ENCODE results near the gene SLC47A1.

SLC47A1 gene

DNA sequence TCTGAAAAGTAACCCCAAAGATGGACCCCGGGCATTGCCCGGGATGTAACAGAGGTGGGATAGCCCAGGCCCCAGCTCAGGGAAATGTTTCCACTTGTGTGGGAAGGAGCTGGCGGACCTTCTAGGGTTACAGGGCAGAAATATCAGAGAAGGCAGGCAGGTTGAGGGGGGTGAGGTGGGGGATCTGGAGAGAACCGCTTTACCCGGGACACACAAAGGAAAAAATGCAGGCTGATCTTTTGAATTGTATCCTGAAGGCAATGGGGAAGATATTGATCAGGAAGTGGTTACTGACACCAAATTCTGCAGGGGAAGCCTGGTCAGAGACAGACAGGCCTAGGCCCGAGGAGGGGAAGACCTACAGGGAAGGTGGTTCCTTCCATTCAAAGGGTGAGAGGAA, 3.5 kb downstream of the SLC47A1 start:
- peaks cover 20% of the 10 kb centered on the region for H3K27me3 ChIP-seq (ENCODE audit: insufficient read depth, low read length)
- no peak overlapping the region for H2BK120ac ChIP-seq (ENCODE audit: insufficient read depth, low read length, poor library complexity)
- no peaks in the 10 kb centered on the region for H3K79me1 ChIP-seq (ENCODE audit: low read length)
- H2AK5ac ChIP-seq (ENCODE audit: low read length), result no peak overlapping the region
- no peak overlapping the region for H2BK12ac ChIP-seq (ENCODE audit: low read length)
- DNase-seq, result no peak
- H3K36me3 ChIP-seq (ENCODE audit: control insufficient read depth in 1 of 2, insufficient read depth in 2 of 2, low read length in 2 of 2), result no peaks in the 10 kb centered on the region
- no peak overlapping the region for H4K12ac ChIP-seq (ENCODE audit: low read depth, low read length)
- H3K4me2 ChIP-seq (ENCODE audit: low read length), result no peak overlapping the region
- no peak overlapping the region for H3K9ac ChIP-seq (ENCODE audit: low read length)
- no peak overlapping the region for H3K27ac ChIP-seq (ENCODE audit: low read depth, low read length)
- H3K4me3 ChIP-seq (ENCODE audit: low read depth, low read length), result no peak overlapping the region
- no peaks in the 10 kb centered on the region for H3K79me2 ChIP-seq (ENCODE audit: control insufficient read depth, insufficient read depth, low read length, poor library complexity)
- no peak overlapping the region for H4K91ac ChIP-seq (ENCODE audit: low read depth, low read length)
- H3K14ac ChIP-seq (ENCODE audit: low read length), result no peak overlapping the region
- no peak overlapping the region for H2AFZ ChIP-seq (ENCODE audit: insufficient read depth, low read length, poor library complexity)
- H3K23ac ChIP-seq (ENCODE audit: low read length), result no peak overlapping the region
- no peak overlapping the region for H3K4ac ChIP-seq (ENCODE audit: low read depth, low read length)
- H3K9me3 ChIP-seq (ENCODE audit: insufficient read depth, low read depth, low read length), result no peaks in the 10 kb centered on the region
- no peak overlapping the region for H2BK5ac ChIP-seq (ENCODE audit: low read depth, low read length, poor library complexity)
- no peak overlapping the region for H4K8ac ChIP-seq (ENCODE audit: low read depth, low read length)
- peaks cover 0 to 7% of the 10 kb centered on the region in 2 experiments for H3K4me1 ChIP-seq (ENCODE audit: control insufficient read depth in 1 of 2, insufficient read depth in 2 of 2, low read length in 2 of 2)
- no CpG with 5 or more reads among the region's 6 CpGs for WGBS (ENCODE audit: extremely low coverage, insufficient coverage, insufficient read length)
- H3K18ac ChIP-seq (ENCODE audit: low read length), result no peak overlapping the region

DNA sequence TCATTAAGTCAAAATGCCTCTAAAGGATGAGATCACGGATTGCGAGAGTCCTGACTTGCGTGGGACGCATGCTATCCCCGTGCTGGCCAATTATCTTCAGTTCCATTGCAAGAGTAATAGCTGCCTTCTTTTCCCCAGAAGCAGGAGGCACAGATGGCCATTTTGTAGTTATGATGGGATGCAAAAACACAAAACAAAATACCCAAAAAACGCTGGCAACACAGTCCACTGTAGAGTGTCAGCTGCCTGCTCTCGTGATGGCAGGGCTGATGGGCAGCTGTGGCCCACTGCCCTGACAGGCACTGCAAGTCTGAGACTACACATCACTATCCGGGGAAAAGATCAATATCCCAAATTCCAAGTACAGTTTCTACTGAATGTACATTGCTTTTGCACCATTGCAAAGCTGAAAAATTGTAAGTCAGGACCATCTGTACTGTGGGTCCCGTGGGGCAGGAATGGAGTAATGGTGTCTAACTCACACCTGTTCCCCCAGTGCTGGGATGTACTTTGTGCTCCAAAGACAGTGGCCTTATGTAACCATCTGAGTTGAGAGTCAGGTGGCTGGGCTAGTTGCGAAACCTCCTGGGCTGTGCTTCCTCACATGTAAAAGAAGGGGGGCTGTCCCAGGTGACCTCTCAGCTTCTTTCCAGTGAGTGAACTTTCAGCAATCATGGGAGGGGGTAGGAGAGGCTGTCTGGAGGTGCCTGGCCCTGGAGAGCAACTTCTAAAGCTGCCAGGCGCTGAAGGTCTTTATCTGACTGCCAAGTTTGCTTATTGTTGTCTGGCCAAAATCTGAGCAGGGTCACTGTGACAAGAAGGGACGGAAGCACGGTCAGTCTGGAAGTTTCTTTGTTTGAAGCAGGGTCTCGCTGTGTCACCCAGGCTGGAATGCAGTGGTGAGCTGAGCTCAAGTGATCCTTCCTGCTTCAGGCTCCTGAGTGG, 4.7 kb downstream of the SLC47A1 start:
- Histone ChIP-seq H2BK120ac (ENCODE audit: insufficient read depth, low read length, poor library complexity) (no peak overlapping the region), H4K12ac (ENCODE audit: low read depth, low read length) (no peak overlapping the region), H2AK5ac (ENCODE audit: low read length) (no peak overlapping the region), H3K36me3 (ENCODE audit: control insufficient read depth in 1 of 2, insufficient read depth in 2 of 2, low read length in 2 of 2) (no peaks in the 10 kb centered on the region), H3K4me3 (ENCODE audit: low read depth, low read length) (no peak overlapping the region), H3K79me2 (ENCODE audit: control insufficient read depth, insufficient read depth, low read length, poor library complexity) (no peaks in the 10 kb centered on the region), H2BK12ac (ENCODE audit: low read length) (no peak overlapping the region), H3K9me3 (ENCODE audit: insufficient read depth, low read depth, low read length) (no peaks in the 10 kb centered on the region), H2AFZ (ENCODE audit: insufficient read depth, low read length, poor library complexity) (no peak overlapping the region), H3K4ac (ENCODE audit: low read depth, low read length) (no peak overlapping the region), H3K4me2 (ENCODE audit: low read length) (no peak overlapping the region), H3K23ac (ENCODE audit: low read length) (no peak overlapping the region), H3K79me1 (ENCODE audit: low read length) (no peaks in the 10 kb centered on the region), H4K91ac (ENCODE audit: low read depth, low read length) (no peak overlapping the region), H2BK5ac (ENCODE audit: low read depth, low read length, poor library complexity) (no peak overlapping the region), H3K9ac (ENCODE audit: low read length) (no peak overlapping the region), H4K8ac (ENCODE audit: low read depth, low read length) (no peak overlapping the region), H3K4me1 (ENCODE audit: control insufficient read depth in 1 of 2, insufficient read depth in 2 of 2, low read length in 2 of 2) (peaks cover 0 to 7% of the 10 kb centered on the region in 2 experiments), H3K27ac (ENCODE audit: low read depth, low read length) (no peak overlapping the region), H3K14ac (ENCODE audit: low read length) (no peak overlapping the region), H3K27me3 (ENCODE audit: insufficient read depth, low read length) (peaks cover 15% of the 10 kb centered on the region), H3K18ac (ENCODE audit: low read length) (no peak overlapping the region)
- no CpG with 5 or more reads among the region's 14 CpGs for WGBS (ENCODE audit: extremely low coverage, insufficient coverage, insufficient read length)
- no peak for DNase-seq

DNA sequence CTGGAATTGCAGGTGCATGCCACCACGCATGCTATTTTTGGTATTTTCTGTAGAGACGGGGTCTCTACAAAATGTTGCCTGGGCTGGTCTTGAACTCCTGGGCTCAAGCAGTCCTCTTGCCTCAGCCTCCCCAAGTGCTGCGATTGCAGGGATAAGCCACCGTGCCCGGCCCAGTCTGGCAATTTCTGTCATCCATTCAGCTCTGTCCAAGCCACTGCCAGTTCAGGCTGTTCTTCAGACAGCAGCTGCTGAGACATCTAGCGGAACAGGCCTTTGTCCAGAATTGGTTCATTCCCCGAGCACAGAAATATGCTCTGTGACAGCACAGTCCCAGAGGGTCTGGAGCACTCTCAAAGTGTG, 5.4 kb downstream of the SLC47A1 start:
- no peak overlapping the region for H4K8ac ChIP-seq (ENCODE audit: low read depth, low read length)
- no peak overlapping the region for H4K12ac ChIP-seq (ENCODE audit: low read depth, low read length)
- no peak overlapping the region for H3K27ac ChIP-seq (ENCODE audit: low read depth, low read length)
- H3K23ac ChIP-seq (ENCODE audit: low read length), result no peak overlapping the region
- no peak overlapping the region for H3K18ac ChIP-seq (ENCODE audit: low read length)
- no peak for DNase-seq
- no peaks in the 10 kb centered on the region for H3K79me2 ChIP-seq (ENCODE audit: control insufficient read depth, insufficient read depth, low read length, poor library complexity)
- H3K27me3 ChIP-seq (ENCODE audit: insufficient read depth, low read length), result peaks cover 9% of the 10 kb centered on the region
- H4K91ac ChIP-seq (ENCODE audit: low read depth, low read length), result no peak overlapping the region
- no peak overlapping the region for H3K14ac ChIP-seq (ENCODE audit: low read length)
- H2BK12ac ChIP-seq (ENCODE audit: low read length), result no peak overlapping the region
- no peak overlapping the region for H2BK5ac ChIP-seq (ENCODE audit: low read depth, low read length, poor library complexity)
- no peaks in the 10 kb centered on the region for H3K9me3 ChIP-seq (ENCODE audit: insufficient read depth, low read depth, low read length)
- H3K79me1 ChIP-seq (ENCODE audit: low read length), result no peaks in the 10 kb centered on the region
- H2AK5ac ChIP-seq (ENCODE audit: low read length), result no peak overlapping the region
- H3K4ac ChIP-seq (ENCODE audit: low read depth, low read length), result no peak overlapping the region
- H3K4me2 ChIP-seq (ENCODE audit: low read length), result no peak overlapping the region
- no peaks in the 10 kb centered on the region for H3K36me3 ChIP-seq (ENCODE audit: control insufficient read depth in 1 of 2, insufficient read depth in 2 of 2, low read length in 2 of 2)
- H3K4me1 ChIP-seq (ENCODE audit: control insufficient read depth in 1 of 2, insufficient read depth in 2 of 2, low read length in 2 of 2), result peaks cover 0 to 3% of the 10 kb centered on the region in 2 experiments
- WGBS (ENCODE audit: extremely low coverage, insufficient coverage, insufficient read length), result no CpG with 5 or more reads among the region's 7 CpGs
- H2BK120ac ChIP-seq (ENCODE audit: insufficient read depth, low read length, poor library complexity), result no peak overlapping the region
- no peak overlapping the region for H3K4me3 ChIP-seq (ENCODE audit: low read depth, low read length)
- no peak overlapping the region for H2AFZ ChIP-seq (ENCODE audit: insufficient read depth, low read length, poor library complexity)
- H3K9ac ChIP-seq (ENCODE audit: low read length), result no peak overlapping the region

DNA sequence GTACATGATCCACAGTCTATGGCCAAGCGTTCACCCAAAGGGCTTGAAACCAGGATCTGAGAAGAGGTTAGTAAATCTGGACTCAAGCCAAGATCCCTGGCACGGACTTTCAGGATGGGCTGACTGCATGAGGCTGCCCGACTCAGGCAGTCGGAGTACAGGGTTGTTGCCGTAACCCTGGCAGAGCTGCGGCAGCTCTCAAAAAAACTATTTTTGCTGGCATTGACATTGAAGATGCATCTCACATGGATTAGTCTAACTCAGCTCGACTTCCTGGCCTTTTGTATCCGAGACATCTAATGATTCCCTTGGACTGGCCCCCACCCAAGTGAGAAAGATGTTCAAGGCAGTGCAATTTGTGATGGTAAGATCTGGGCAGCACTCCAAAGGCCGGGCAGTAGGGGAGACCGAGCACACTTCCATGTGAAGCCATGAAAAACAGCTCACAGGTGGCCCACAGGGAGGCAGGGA, 6.2 kb downstream of the SLC47A1 start:
- no peak overlapping the region for H4K8ac ChIP-seq (ENCODE audit: low read depth, low read length)
- peaks cover under 1% of the 10 kb centered on the region for H3K27me3 ChIP-seq (ENCODE audit: insufficient read depth, low read length)
- no peak overlapping the region for H3K23ac ChIP-seq (ENCODE audit: low read length)
- DNase-seq, result no peak
- no peaks in the 10 kb centered on the region for H3K79me1 ChIP-seq (ENCODE audit: low read length)
- no peak overlapping the region for H2BK5ac ChIP-seq (ENCODE audit: low read depth, low read length, poor library complexity)
- no peak overlapping the region for H4K91ac ChIP-seq (ENCODE audit: low read depth, low read length)
- no peak overlapping the region for H3K18ac ChIP-seq (ENCODE audit: low read length)
- H3K14ac ChIP-seq (ENCODE audit: low read length), result no peak overlapping the region
- no peak overlapping the region for H4K12ac ChIP-seq (ENCODE audit: low read depth, low read length)
- H3K27ac ChIP-seq (ENCODE audit: low read depth, low read length), result no peak overlapping the region
- no peak overlapping the region for H2BK12ac ChIP-seq (ENCODE audit: low read length)
- H2BK120ac ChIP-seq (ENCODE audit: insufficient read depth, low read length, poor library complexity), result no peak overlapping the region
- no CpG with 5 or more reads among the region's 10 CpGs for WGBS (ENCODE audit: extremely low coverage, insufficient coverage, insufficient read length)
- H3K4me1 ChIP-seq (ENCODE audit: control insufficient read depth in 1 of 2, insufficient read depth in 2 of 2, low read length in 2 of 2), result peaks cover 0 to 2% of the 10 kb centered on the region in 2 experiments
- no peaks in the 10 kb centered on the region for H3K9me3 ChIP-seq (ENCODE audit: insufficient read depth, low read depth, low read length)
- no peak overlapping the region for H3K4ac ChIP-seq (ENCODE audit: low read depth, low read length)
- H2AK5ac ChIP-seq (ENCODE audit: low read length), result no peak overlapping the region
- H2AFZ ChIP-seq (ENCODE audit: insufficient read depth, low read length, poor library complexity), result no peak overlapping the region
- no peaks in the 10 kb centered on the region for H3K36me3 ChIP-seq (ENCODE audit: control insufficient read depth in 1 of 2, insufficient read depth in 2 of 2, low read length in 2 of 2)
- no peak overlapping the region for H3K4me3 ChIP-seq (ENCODE audit: low read depth, low read length)
- H3K79me2 ChIP-seq (ENCODE audit: control insufficient read depth, insufficient read depth, low read length, poor library complexity), result no peaks in the 10 kb centered on the region
- H3K9ac ChIP-seq (ENCODE audit: low read length), result no peak overlapping the region
- no peak overlapping the region for H3K4me2 ChIP-seq (ENCODE audit: low read length)
